B cell (primary cell): ENCODE results near the gene ZDHHC11. TPM values are rescaled to one million over a fixed set of nuclear protein-coding genes. Genes with fewer than 3 reads are reported as not detected.
"Not testable (repeated sequence)": the region's sequence is repeated elsewhere in the genome, so short reads cannot be mapped to it uniquely, and the experiment has no call there.

ENCODE experiments used
- ATAC-seq: fragments of 200-7000 bp; cut with Tn5 transposase; one replicate; pipeline ENCODE4 v1.10.0; 2021; ENCODE audit warnings: low read depth, mild to moderate bottlenecking, moderate number of reproducible peaks, moderate library complexity
- CTCF ChIA-PET: fragments of 350-600 bp; sonication (Branson Sonifier 250); formaldehyde crosslinking; loops from one replicate; lab custom pipeline; 2021; ENCODE audit warnings: antibody characterized with exemption, inconsistent platforms; lab: Charles Lee
- POLR2A ChIA-PET: fragments of 350-600 bp; sonication (Branson Sonifier 250); formaldehyde crosslinking; loops from one replicate; lab custom pipeline; 2021; ENCODE audit warnings: antibody characterized with exemption; lab: Charles Lee
- DNase-seq: peaks from one replicate; pipeline ENCODE4 v3.0.0; 2013
- H2AFZ ChIP-seq: 2 replicates; pipeline ENCODE4 v1.6.1; 2012; ENCODE audit warnings: mild to moderate bottlenecking, low read depth, low read length; ENCODE audit not compliant: insufficient read depth, poor library complexity, severe bottlenecking
- H3K27ac ChIP-seq, 2 donors: 1 replicate in 1 of 2; 2 replicates in 1 of 2; pipeline ENCODE4 v1.5.1; 2012 to 2013; ENCODE audit warnings: low read length in 2 of 2, mild to moderate bottlenecking in 2 of 2, moderate library complexity in 1 of 2
- H3K27me3 ChIP-seq, 4 experiments: fragments of 200-600 bp in 1 of 4; sonication (generic) in 1 of 4; replicated peaks in 1 of 4; 1 replicate in 2 of 4; 2 replicates in 2 of 4; pipeline versions ENCODE4 v1.6.1 to v1.7.0; 2013 to 2016; ENCODE audit warnings: low read length in 3 of 4, mild to moderate bottlenecking in 2 of 4, mixed read lengths in 1 of 4, moderate library complexity in 1 of 4; ENCODE audit not compliant: insufficient read depth in 4 of 4, control insufficient read depth in 3 of 4; ENCODE audit errors: control extremely low read depth in 1 of 4
- H3K36me3 ChIP-seq, 2 experiments: replicated peaks in 1 of 2; 1 replicate in 1 of 2; 2 replicates in 1 of 2; pipeline versions ENCODE4 v1.6.1 to v1.7.1; 2013; ENCODE audit warnings: low read length in 1 of 2; ENCODE audit not compliant: insufficient read depth in 2 of 2, control insufficient read depth in 1 of 2; ENCODE audit errors: control extremely low read depth in 1 of 2, extremely low read depth in 1 of 2
- H3K4me1 ChIP-seq, 2 donors: fragments of 200-600 bp in 1 of 2; sonication (generic) in 1 of 2; 1 replicate in 1 of 2; 2 replicates in 1 of 2; pipeline versions ENCODE4 v1.5.1 to v1.6.1; 2013 to 2017; ENCODE audit warnings: low read length in 2 of 2; ENCODE audit not compliant: control insufficient read depth in 2 of 2, insufficient read depth in 2 of 2
- H3K4me2 ChIP-seq: replicated peaks from 2 replicates; pipeline ENCODE3; 2012; ENCODE audit warnings: mild to moderate bottlenecking, low read depth, low read length; ENCODE audit not compliant: poor library complexity, severe bottlenecking
- H3K4me3 ChIP-seq, 5 experiments: fragments of 200-600 bp in 1 of 5; sonication (generic) in 1 of 5; 1 replicate in 3 of 5; 2 replicates in 2 of 5; pipeline versions ENCODE4 v1.5.1 to v1.7.0; 2011 to 2016; ENCODE audit warnings: low read length in 4 of 5, mild to moderate bottlenecking in 4 of 5, low read depth in 2 of 5, control low read depth in 1 of 5, moderate library complexity in 1 of 5; ENCODE audit not compliant: insufficient read depth in 1 of 5; ENCODE audit errors: control extremely low read depth in 1 of 5, extremely low read depth in 1 of 5
- H3K79me2 ChIP-seq: fragments of 200-600 bp; sonication (generic); one replicate; pipeline ENCODE4 v1.6.0; 2016; ENCODE audit warnings: low read length; ENCODE audit not compliant: control insufficient read depth, insufficient read depth
- H3K9ac ChIP-seq: fragments of 200-600 bp; sonication (generic); 2 replicates; pipeline ENCODE4 v1.6.1; 2017; ENCODE audit warnings: mild to moderate bottlenecking, low read length, moderate library complexity
- H3K9me3 ChIP-seq, 3 donors: one replicate each; pipeline versions ENCODE4 v1.6.1 to v1.7.1; 2013; ENCODE audit warnings: low read length in 2 of 3; ENCODE audit not compliant: control insufficient read depth in 2 of 3, insufficient read depth in 1 of 3; ENCODE audit errors: control extremely low read depth in 1 of 3
- H4K20me1 ChIP-seq: 2 replicates; pipeline ENCODE4 v1.6.0; 2012; ENCODE audit warnings: mild to moderate bottlenecking, low read length; ENCODE audit not compliant: insufficient read depth, control insufficient read depth, poor library complexity, severe bottlenecking
- H3K27ac Mint-ChIP-seq: one replicate; pipeline ENCODE4 v1.8.0; 2021; ENCODE audit warnings: mixed read lengths
- H3K27me3 Mint-ChIP-seq: one replicate; pipeline ENCODE4 v1.8.0; 2021; ENCODE audit warnings: mixed read lengths
- H3K4me1 Mint-ChIP-seq: one replicate; pipeline ENCODE4 v1.8.0; 2021; ENCODE audit warnings: mixed read lengths
- H3K4me3 Mint-ChIP-seq: one replicate; pipeline ENCODE4 v1.8.0; 2021; ENCODE audit warnings: mixed read lengths
- H3K9me3 Mint-ChIP-seq: one replicate; pipeline ENCODE4 v1.8.0; 2022; ENCODE audit warnings: mixed read lengths; ENCODE audit not compliant: insufficient read depth
- WGBS: methylation state at CpG from one replicate; pipeline ENCODE4 v1.1.5; 2013; ENCODE audit warnings: missing lambda C conversion rate; ENCODE audit not compliant: insufficient coverage; 5-methylcytosine and 5-hydroxymethylcytosine counted together
- intact Hi-C: fragments of 100-400 bp; cut with micrococcal nuclease; formaldehyde crosslinking; loops from one replicate; pipeline ENCODE4 v1.10.0; 2022
- polyA plus RNA-seq: library from polyadenylated mRNA; depleted of rRNA; stranded (reverse); fragments of >200 nt; gene quantifications from 2 replicates; pipeline ENCODE4 v1.2.3, GENCODE V29; 2012
- total RNA-seq, 2 donors: library from RNA; stranded (reverse); fragments of 120-200 nt in 1 of 2; gene quantifications; 1 replicate in 1 of 2; 2 replicates in 1 of 2; pipeline versions ENCODE4 v1.2.3 to v1.2.4, GENCODE V29; 2013 to 2022

The ZDHHC11 gene
- total and polyA plus RNA-seq, 2 donors (not counting 1 experiment from before 2014, with no cell fraction given), result 0.69 to 3.0 TPM

DNA sequence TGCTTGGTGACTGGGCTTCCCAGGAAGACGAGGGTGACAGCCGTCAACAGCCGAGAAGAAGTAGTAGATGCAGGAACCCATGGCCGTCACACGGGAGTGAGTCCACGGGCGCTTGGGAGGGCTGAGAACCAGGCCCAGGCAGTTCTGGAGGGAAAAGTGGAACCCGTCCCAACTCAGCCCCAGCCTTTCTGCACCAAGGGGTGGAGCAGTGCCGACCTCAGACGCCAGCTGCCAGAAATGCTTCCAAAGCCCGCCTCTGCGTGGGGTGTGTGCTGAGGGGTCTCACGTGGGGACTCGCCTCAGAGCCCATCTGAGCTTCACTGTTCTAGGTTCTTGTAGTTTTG lies 78.3 kb downstream of the ZDHHC11 start:
- ATAC-seq, H3K27me3 Mint-ChIP-seq, intact Hi-C loops, H2AFZ ChIP-seq, H3K27ac ChIP-seq, H3K9me3 ChIP-seq, H3K9me3 Mint-ChIP-seq, POLR2A ChIA-PET, H3K27ac Mint-ChIP-seq, H4K20me1 ChIP-seq, H3K4me2 ChIP-seq, H3K9ac ChIP-seq, DNase-seq, H3K79me2 ChIP-seq, CTCF ChIA-PET, H3K27me3 ChIP-seq, H3K4me1 Mint-ChIP-seq, H3K4me3 ChIP-seq, H3K4me1 ChIP-seq, H3K4me3 Mint-ChIP-seq, H3K36me3 ChIP-seq: not testable (repeated sequence)
- WGBS, result no CpG with 5 or more reads among the region's 14 CpGs

DNA sequence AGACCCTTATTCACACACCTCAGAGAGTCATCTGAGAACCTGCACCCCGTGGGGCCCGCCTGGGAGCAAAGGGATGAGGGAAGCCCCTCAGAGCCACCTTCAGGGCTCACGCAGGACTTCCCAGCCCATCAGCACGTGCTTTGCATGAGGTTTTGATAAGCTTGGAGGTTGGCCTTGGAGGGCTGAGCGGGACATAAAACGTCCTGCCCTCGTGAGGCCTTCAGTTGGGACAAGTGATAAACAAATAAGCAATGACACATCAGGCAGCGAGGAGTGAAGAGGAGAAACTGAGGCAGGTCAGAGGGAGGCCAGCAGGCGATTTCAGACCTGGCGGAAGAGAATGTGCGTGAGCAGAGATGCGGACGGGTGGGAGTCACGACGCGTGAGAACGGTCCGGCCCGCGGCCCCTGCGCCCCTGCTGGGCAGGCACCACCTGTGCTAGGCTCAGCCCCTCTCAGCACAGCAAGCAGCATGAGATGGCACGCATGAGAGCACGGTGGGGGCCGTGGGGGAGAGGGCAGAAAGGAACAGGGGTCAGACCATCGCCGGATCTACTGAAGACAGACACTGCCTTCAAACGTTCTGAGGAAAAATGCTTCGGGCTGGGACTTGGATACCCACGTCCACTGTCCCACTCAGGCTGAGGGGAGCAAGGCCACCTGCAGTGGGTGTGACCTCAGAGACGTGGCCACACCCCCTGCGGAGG lies 78.8 kb downstream of the ZDHHC11 start:
- H3K27ac ChIP-seq, H3K4me2 ChIP-seq, H3K27me3 Mint-ChIP-seq, H2AFZ ChIP-seq, H3K4me3 Mint-ChIP-seq, H3K4me1 ChIP-seq, H3K4me3 ChIP-seq, H3K79me2 ChIP-seq, H4K20me1 ChIP-seq, H3K27me3 ChIP-seq, H3K9me3 ChIP-seq, H3K4me1 Mint-ChIP-seq, intact Hi-C loops, DNase-seq, CTCF ChIA-PET, H3K36me3 ChIP-seq, POLR2A ChIA-PET, H3K27ac Mint-ChIP-seq, H3K9ac ChIP-seq, ATAC-seq, H3K9me3 Mint-ChIP-seq: not testable (repeated sequence)
- WGBS, result no CpG with 5 or more reads among the region's 31 CpGs

DNA sequence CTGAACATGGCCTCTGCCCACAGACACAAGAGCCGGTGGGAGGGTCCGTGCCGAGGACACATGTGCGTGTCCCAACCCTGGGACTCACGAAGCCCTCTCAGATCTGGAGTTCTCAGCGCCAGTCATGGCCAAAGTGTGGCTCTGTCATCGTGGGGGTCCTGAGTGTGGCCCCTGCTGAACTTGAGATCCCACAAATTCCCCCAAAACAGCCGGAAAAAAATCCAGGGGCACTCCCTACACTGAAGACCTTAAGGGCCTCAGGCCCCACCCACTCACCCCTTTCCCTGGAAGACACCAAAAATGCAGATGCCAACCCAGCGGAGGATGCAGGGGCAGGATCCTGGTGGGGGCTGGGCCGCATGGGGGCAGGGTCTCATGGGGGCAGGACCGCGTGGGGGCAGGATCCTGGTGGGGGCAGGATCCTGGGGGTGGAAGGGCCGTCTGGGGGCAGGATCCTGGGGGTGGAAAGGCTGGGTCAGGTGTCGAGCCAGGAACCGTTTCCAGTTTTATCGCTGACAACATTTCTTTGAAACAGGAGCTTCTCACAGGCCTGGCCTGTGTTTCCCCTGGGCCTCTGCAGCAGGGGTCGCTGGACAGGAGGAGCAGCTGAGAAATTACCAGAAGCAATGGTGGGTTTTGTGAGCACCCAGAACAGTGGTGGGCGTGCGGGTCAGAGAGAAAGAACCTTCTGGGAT lies 79.6 kb downstream of the ZDHHC11 start:
- H3K36me3 ChIP-seq, DNase-seq, H3K9me3 ChIP-seq, intact Hi-C loops, H3K9ac ChIP-seq, H4K20me1 ChIP-seq, H3K4me1 ChIP-seq, H3K4me2 ChIP-seq, H3K27ac ChIP-seq, H3K4me3 ChIP-seq, H3K27me3 Mint-ChIP-seq, POLR2A ChIA-PET, H3K79me2 ChIP-seq, H3K4me3 Mint-ChIP-seq, H3K27ac Mint-ChIP-seq, H3K9me3 Mint-ChIP-seq, H3K27me3 ChIP-seq, ATAC-seq, CTCF ChIA-PET, H3K4me1 Mint-ChIP-seq, H2AFZ ChIP-seq: not testable (repeated sequence)
- 89% methylated on average over 9 of the region's 19 CpGs for WGBS

DNA sequence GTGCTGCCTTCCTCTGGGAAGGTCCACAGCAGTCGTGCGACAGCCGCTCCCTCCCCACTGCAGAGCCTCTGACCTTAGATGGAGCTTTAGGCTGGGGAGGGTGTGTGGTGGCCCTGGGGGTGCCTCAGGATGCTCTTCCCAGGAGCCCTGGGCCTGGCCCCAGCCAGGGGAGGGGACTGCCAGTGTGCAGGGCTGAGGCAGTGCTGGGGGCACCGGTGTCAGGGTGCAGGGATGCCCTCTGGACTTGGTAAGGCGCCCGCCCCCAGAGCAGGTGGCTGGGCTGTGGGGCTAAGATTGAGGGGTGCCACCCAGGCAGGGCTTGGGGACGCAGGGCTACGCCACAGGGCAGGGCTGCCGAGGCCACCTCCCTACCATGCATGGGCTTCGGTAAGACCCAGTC lies 80.2 kb downstream of the ZDHHC11 start:
- H3K27ac ChIP-seq, DNase-seq, H2AFZ ChIP-seq, H4K20me1 ChIP-seq, H3K4me1 Mint-ChIP-seq, H3K36me3 ChIP-seq, H3K79me2 ChIP-seq, H3K4me3 Mint-ChIP-seq, H3K9ac ChIP-seq, H3K27ac Mint-ChIP-seq, H3K9me3 ChIP-seq, ATAC-seq, POLR2A ChIA-PET, H3K4me1 ChIP-seq, CTCF ChIA-PET, H3K4me2 ChIP-seq, H3K27me3 Mint-ChIP-seq, H3K4me3 ChIP-seq, H3K9me3 Mint-ChIP-seq, intact Hi-C loops, H3K27me3 ChIP-seq: not testable (repeated sequence)
- WGBS, result 96% methylated on average over 3 of the region's 10 CpGs
